ENCODE measurements around the gene TIMELESS.
"Not testable (repeated sequence)": the region's sequence is repeated elsewhere in the genome, so short reads cannot be mapped to it uniquely, and the experiment has no call there.

Gene TIMELESS

GRCh38 chr12:56462565-56462964, 13.3 kb upstream of the TIMELESS start:
- DNase-seq (ENCODE audit: low spot score) = no peak

GRCh38 chr12:56461235-56462159, 12.3 kb upstream of the TIMELESS start:
- DNase-seq (ENCODE audit: low spot score) = peak; percentile 54

DNA sequence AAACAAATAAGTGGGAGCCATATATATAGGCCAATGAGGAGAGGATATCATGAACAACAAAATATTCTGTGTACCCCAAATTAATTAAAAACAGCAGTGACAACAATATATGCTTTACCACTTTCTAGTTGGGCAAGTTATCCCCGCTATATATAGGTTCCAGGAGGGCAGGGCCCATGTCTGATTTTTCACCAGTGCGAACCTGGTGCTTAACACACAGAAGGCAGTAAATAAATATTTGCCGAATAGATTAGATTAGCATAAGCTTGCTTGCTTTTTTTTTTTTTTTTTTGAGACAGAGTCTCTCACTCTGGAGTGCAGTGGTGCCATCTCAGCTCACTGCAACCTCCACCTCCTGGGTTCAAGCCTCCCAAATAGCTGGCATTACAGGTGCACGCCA, 8.6 kb upstream of the TIMELESS start:
- no peak for DNase-seq (ENCODE audit: low spot score)

DNA sequence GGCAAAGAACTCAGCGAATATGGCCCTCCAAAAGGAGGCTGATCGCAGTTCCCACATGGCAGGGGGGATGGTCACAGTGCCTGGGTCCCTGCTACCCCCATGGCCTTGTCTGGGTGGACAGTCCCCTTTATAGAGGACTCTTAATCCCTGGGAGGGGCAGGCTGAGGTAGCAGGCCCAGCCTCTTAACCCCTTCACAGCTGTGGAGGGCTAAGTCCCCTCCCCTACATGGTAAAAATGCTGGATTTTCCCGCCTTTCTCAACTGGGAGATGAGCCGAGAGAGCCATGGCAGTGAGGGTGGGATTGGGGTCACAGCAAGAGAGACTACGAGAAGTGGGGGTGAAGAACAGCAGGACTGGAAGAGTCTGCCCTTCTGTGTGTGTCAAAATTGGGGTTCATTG, 5.3 kb upstream of the TIMELESS start, which contains the start of gene MIP:
Gene MIP (minus strand): TSS at position 101 of the 400 bp plus-strand sequence. CDS start 44 bp downstream, at position 57.
- no peak for DNase-seq (ENCODE audit: low spot score)

DNA sequence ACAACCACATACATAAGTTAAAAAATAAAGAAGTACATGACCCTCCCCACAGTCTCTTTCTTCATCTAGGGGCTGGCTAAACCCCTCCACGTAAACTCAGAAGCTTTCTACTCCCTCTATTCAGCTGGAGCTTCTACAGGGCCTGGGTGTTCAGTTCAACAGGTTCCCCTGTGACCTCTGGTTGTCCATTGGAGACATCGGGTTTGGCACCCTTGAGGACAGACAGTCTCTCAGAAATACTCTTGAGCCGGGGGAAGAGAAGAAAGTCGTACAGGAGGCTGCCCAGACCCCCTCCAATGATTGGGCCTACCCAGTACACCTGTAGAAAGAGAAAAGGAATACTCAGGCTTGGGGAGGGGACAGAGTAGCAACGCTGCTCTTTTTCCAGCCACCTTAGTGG, 1.9 kb upstream of the TIMELESS start:
- no peak for DNase-seq (ENCODE audit: low spot score)

DNA sequence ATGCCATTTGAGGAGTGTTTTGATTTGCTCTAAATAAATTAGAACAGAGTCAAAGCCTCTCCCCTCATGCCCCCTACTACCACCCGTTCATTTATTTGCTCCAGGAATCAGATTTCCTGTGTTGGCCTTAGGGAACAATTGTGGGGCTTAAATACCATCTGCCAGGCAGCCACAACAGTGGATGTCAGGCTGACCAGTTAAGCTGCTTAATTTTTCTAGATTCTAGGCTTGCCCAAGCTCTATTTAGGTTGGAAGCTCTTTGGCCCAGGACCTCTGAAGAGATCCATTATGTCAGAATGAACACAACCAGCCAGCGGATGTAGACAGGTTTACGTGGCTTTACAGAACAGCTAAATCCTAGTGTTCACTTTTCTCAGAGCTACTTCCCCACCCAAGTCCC, 1.0 kb upstream of the TIMELESS start:
- DNase-seq (ENCODE audit: low spot score) = no peak

- no peak for DNase-seq (ENCODE audit: low spot score)
Measured at GRCh38 chr12:56449622-56449984, 377 bp upstream of the TIMELESS start.

- DNase-seq (ENCODE audit: low spot score) = not testable (repeated sequence)
Measured at GRCh38 chr12:56443208-56443607, 6.0 kb downstream of the TIMELESS start.

GRCh38 chr12:56437430-56438176, 11.6 kb downstream of the TIMELESS start:
- DNase-seq (ENCODE audit: low spot score) = no peak

GRCh38 chr12:56434828-56435227, 14.4 kb downstream of the TIMELESS start:
- DNase-seq (ENCODE audit: low spot score) = no peak

- DNase-seq (ENCODE audit: low spot score) = no peak
Measured at GRCh38 chr12:56431850-56432249, 17.4 kb downstream of the TIMELESS start.

DNA sequence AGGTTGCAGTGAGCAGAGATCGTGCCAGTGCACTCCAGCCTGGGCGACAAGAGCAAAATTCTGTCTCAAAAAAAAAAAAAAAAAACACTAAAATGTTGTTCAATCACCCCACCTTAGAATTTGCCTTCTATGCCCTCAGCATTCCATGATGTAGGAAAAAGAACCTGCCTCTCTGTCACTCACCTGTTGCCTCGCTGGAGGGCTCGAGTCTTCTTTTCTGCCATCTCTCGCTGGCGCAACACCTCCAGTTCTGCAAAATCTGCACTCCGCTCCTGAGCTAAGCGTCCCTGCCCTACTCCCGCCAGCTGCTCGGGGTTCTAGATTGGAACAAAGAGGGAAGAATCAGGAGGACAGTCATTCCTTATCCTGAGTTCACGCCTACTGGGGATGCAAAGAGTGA, 17.9 kb downstream of the TIMELESS start:
- no peak for DNase-seq (ENCODE audit: low spot score)

DNA sequence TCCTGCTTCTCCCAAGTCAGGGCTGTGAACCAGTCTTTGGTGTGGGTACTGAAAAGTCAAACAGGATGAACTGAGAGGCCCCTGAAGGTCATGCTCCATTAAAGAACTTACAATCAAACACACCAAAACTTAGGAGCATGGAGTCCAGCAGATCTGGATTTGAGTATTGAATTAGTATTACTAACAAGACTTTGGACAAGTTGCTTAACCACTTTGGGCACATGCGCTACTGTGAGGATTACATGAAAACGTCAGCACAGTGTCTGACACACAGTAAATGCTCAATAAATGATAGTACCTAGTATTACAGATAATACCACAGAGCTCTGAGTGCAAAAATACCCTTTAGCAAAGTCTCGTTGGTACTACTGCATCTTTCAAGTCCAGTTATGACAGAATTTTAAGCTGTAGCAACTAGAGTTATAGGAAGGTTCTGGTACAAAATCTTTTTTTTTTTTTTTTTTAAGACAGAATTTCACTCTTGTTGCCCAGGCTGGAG, 23.2 kb downstream of the TIMELESS start:
- DNase-seq (ENCODE audit: low spot score) = no peak

DNA sequence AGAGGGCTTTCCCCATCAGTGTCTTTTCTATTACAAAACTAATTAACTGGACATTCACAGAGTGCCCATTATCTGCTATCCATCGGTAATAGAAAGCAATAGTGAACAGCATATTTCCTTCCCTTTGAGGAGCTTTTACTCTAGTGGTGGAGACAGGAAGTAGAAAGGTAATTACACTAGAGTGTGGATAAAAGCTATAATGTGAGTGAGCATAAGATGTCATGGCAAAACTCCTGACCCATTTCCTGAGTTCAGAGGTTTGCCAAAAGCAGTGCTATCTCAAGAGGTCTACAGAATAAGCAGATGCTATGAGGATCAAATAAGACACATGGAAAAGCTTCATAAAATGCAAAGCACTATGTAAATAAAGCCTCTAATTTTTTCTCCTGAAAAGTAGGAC, 24.0 kb downstream of the TIMELESS start:
- no peak for DNase-seq (ENCODE audit: low spot score)

DNA sequence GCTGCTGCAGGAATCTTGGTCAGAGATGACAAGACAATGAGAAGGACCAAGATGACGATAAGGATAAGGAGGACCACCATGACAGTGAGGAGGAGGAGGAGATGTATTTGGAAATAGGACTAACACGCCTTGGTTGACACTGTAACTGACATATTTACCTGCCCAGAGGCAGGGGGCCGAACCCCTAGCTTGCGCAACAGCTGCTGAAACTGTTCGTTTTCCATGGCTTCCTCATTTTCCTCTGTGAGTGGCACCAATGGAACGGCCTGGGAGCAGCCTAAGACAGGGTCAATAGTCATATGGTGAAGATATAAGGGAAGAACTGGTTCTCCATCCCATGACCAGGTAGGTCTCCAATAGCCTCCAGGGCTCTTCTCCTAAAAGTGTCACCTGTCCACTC, 28.8 kb downstream of the TIMELESS start:
- no peak for DNase-seq (ENCODE audit: low spot score)

DNA sequence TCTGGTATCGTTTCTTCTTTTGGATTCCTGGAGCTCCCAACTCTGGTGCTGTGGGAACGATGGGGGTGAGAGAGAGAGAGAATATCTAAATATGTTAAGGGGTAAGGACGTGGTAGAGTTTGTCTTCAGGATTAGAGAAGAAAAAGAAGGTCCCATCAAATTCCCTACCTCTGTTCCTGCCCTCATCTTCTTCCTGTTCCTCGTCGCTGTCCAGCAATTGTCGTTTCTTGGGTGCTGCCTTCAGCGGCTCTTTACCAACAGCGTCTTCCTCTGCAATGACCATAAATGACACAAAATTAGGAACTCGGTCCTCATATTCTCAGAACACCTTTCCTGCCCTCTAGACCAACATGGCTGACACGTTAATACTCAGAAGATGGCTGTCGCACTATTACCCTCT, 31.5 kb downstream of the TIMELESS start:
- DNase-seq (ENCODE audit: low spot score) = no peak

DNA sequence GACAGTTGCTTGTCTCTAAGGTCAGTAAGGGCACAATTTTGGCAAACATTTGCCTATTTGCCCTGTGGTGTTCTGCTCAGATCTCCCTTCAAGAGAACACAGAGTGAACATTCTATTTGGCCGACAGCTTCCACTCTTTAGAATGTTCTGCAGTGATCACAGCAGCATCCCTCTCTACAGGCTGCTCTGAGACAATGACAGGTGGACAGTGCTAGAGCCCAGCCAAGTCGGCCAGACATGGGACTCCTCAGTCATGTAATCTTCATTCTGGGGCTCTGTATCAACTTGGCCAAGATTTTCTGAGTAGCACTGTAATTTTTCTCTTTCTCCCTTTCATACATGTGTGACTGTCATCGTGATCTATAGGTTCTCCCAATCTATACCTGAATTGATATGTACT, 34.8 kb downstream of the TIMELESS start:
- no peak for DNase-seq (ENCODE audit: low spot score)

GRCh38 chr12:56413392-56413791, 35.8 kb downstream of the TIMELESS start:
- no peak for DNase-seq (ENCODE audit: low spot score)

DNA sequence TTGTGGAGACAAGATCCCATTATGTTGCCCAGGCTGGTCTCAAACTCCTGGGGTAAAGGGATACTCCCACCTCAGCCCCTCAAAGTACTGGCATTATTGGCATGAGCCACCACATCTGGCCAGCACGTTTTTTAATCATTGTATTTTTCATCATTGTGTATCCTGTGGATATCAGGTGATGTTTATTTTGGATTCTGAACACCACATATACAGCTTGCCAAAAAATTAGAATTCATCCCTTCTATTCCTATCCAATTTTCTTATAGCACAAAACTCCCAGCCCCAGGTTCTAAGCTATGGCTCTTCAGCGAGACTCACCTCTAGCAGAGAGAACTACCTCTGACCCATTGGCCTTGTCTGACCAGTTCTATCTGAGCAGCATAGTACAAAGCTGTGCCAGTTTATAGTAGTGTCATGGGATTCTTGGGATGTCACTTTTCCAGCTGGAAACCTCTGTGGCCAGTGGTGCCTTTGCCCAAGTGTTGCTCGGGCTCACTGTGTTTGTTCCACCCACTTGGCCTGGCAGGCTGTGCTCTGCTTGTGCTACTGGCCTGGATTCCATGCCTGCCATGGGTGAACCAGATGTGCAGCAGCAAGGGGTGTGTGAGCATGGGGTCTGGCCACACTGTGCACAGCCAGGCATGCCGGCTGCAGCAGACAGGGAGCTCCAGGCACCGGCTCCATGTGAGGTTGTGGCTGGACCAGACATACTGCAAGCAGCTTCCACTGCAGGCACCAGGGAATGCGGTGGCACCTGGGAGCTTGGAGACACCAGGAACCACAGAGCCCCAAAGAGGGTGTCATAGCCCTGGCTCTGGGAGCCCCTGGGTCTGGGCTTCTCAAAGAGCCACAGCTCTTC, 37.2 kb downstream of the TIMELESS start:
- no peak for DNase-seq (ENCODE audit: low spot score)

DNA sequence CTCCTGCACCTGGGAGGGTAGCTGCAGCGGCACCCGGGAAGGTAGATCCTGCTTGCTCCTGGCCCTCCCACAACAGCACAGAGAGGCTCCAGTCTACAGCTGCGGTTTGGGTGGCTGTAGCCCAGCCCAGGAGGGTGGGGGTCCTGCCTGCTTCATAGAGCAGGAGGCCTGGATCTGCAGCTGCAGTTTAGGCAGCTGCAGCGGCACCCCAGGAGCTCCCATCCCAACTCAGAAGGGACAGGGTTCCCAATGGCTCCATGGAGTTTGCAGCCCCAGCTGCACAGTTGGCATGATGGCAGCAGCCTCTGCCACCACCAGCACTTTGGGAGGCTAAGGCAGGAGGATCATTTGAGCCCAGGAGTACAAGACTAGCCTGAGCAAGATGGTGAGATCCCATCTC, 38.5 kb downstream of the TIMELESS start:
- DNase-seq (ENCODE audit: low spot score) = no peak

- no peak for DNase-seq (ENCODE audit: low spot score)
Measured at GRCh38 chr12:56408799-56409417, 40.3 kb downstream of the TIMELESS start.

DNA sequence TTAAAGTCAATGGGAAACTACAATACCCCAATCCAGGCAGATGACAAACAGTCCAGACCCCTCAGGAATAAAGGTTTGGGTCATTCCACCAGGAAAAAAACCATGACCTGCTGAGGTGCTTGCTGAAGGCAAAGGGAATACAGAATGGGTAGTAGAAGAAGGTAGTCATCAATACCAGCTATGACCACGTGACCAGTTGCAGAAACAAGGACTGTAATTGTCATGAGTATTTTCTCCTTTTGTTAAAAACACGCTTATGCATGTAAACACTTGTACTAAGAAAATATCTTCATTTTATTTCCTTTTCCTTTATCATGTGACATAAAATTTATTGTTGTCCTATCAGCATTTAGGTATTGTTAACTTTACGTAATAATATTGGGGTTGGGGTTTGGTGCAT, 45.0 kb downstream of the TIMELESS start:
- DNase-seq (ENCODE audit: low spot score) = not testable (repeated sequence)

All from AG08395 (cell line).